Head of caudate nucleus (tissue), 42 donors: ENCODE measurements around the gene PCDHGA7.
A peak's percentile ranks its signal among the peaks of the same experiment; 100 is the strongest.
"Not testable (repeated sequence)": the region's sequence is repeated elsewhere in the genome, so short reads cannot be mapped to it uniquely, and the experiment has no call there.

Source experiments
- DNase-seq, 42 donors: peaks; one replicate each; pipeline versions ENCODE4 v3.0.0 to v3.0.0-alpha.2; 2020 to 2021; ENCODE audit warnings: mixed read lengths in 7 of 42
- intact Hi-C: fragments of 100-400 bp; cut with DNase I; formaldehyde crosslinking; loops from one replicate; pipeline ENCODE4 v1.15.0; 2022

PCDHGA7 gene

GRCh38 chr5:141382469-141383294 lies at the start of gene PCDHGA7:
TSS of gene PCDHGA7 (plus strand) at chr5:141382742. CDS start at chr5:141382900, 158 bp downstream.
- intact Hi-C loops, result no loop called here
- no peak for DNase-seq

- intact Hi-C loops, result no loop called here
- no peak for DNase-seq
Measured at GRCh38 chr5:141338538-141339306, 43.8 kb upstream of the PCDHGA7 start, which contains the start of gene PCDHGA2. TSS of gene PCDHGA2 (plus strand) at chr5:141338760.

- DNase-seq, intact Hi-C loops: not testable (repeated sequence)
Measured at GRCh38 chr5:141340781-141341354, 41.7 kb upstream of the PCDHGA7 start.

- DNase-seq, result no peak
- intact Hi-C loops, result no loop called here
Measured at GRCh38 chr5:141342773-141343172, 39.8 kb upstream of the PCDHGA7 start.

GRCh38 chr5:141343242-141343952 lies 39.1 kb upstream of the PCDHGA7 start, which contains the start of gene PCDHGA3:
TSS of gene PCDHGA3 (plus strand) at chr5:141343829. CDS start at chr5:141344034, 205 bp downstream.
- intact Hi-C loops, result no loop called here
- no peak for DNase-seq

GRCh38 chr5:141343953-141344463 lies 38.5 kb upstream of the PCDHGA7 start:
- intact Hi-C loops, result no loop called here
- no peak for DNase-seq

- DNase-seq, result no peak
- intact Hi-C loops, result no loop called here
Measured at GRCh38 chr5:141345327-141345726, 37.2 kb upstream of the PCDHGA7 start.

GRCh38 chr5:141346017-141346416 lies 36.5 kb upstream of the PCDHGA7 start:
- intact Hi-C loops, result not testable (repeated sequence)

GRCh38 chr5:141349917-141350619 lies 32.5 kb upstream of the PCDHGA7 start, which contains the start of gene PCDHGB1:
TSS of gene PCDHGB1 (plus strand) at chr5:141350099. CDS start at chr5:141350261, 162 bp downstream.
- intact Hi-C loops, result no loop called here
- peak in 13 of 42 donors; percentile 17 to 70 (median 37) for DNase-seq

More at GRCh38 chr5:141346017-141346416, 36.5 kb upstream of the PCDHGA7 start:
- DNase-seq, result not testable (repeated sequence)

GRCh38 chr5:141351591-141351990 lies 31.0 kb upstream of the PCDHGA7 start:
- DNase-seq, result no peak
- intact Hi-C loops, result no loop called here

GRCh38 chr5:141354900-141355469 lies 27.6 kb upstream of the PCDHGA7 start, which contains the start of gene PCDHGA4:
TSS of gene PCDHGA4 (plus strand) at chr5:141355021. CDS start at chr5:141355108, 87 bp downstream.
- intact Hi-C loops, result no loop called here
- no peak for DNase-seq

GRCh38 chr5:141355641-141356040 lies 26.9 kb upstream of the PCDHGA7 start:
- no peak for DNase-seq
- intact Hi-C loops, result no loop called here

GRCh38 chr5:141356133-141356532 lies 26.4 kb upstream of the PCDHGA7 start:
- DNase-seq, result no peak
- intact Hi-C loops, result no loop called here

- no peak for DNase-seq
- intact Hi-C loops, result no loop called here
Measured at GRCh38 chr5:141356950-141357349, 25.6 kb upstream of the PCDHGA7 start.

- peak in 1 of 42 donors; percentile 28 for DNase-seq
- intact Hi-C loops, result no loop called here
Measured at GRCh38 chr5:141359790-141360426, 22.6 kb upstream of the PCDHGA7 start, which contains the start of gene PCDHGB2. TSS of gene PCDHGB2 (plus strand) at chr5:141359994. CDS start at chr5:141360136, 142 bp downstream.

- intact Hi-C loops, result no loop called here
- no peak for DNase-seq
Measured at GRCh38 chr5:141360685-141361084, 21.9 kb upstream of the PCDHGA7 start.

GRCh38 chr5:141362719-141363118 lies 19.8 kb upstream of the PCDHGA7 start:
- no peak for DNase-seq
- intact Hi-C loops, result no loop called here
